Measurements from ENCODE around the gene MGAT5B. TPM values are rescaled to one million over a fixed set of nuclear protein-coding genes. Genes with fewer than 3 reads are reported as not detected.

MGAT5B gene
- total and polyA plus RNA-seq, 2 experiments from 2014 or later = 1.6 to 10.0 TPM

DNA sequence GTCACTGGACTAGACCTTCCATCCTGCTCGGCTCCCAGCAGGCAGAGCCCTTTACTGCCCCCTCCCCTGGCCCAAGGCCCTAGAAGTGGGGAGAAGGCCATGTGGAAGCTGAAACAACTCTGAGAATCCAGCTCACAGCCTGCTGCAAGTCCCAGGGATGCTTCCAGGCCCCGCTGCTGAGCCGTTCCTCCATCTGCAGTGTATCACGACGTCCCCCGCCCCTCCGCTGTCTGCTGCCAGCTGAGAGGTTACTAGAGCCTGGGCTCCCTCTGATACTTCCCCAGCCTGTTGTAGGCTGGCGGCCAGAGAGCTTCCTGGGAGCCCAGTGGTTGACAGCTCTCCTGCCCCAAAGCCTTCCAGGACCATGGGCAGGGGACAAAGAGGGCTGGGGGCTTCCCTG is 118.2 kb downstream of the MGAT5B start:
- TF ChIP-seq, protein P1, sequence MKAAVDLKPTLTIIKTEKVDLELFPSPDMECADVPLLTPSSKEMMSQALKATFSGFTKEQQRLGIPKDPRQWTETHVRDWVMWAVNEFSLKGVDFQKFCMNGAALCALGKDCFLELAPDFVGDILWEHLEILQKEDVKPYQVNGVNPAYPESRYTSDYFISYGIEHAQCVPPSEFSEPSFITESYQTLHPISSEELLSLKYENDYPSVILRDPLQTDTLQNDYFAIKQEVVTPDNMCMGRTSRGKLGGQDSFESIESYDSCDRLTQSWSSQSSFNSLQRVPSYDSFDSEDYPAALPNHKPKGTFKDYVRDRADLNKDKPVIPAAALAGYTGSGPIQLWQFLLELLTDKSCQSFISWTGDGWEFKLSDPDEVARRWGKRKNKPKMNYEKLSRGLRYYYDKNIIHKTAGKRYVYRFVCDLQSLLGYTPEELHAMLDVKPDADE (IDR thresholded peaks at IDR 0.05) = no peak
- DNase-seq (ENCODE audit: low spot score) = no peak
- no peak overlapping the region for H3K4me3 Mint-ChIP-seq
- H3K36me3 ChIP-seq (ENCODE audit: insufficient read depth) = no peaks in the 10 kb centered on the region
- H3K4me2 ChIP-seq = no peak overlapping the region
- no peaks in the 10 kb centered on the region for H3F3A ChIP-seq (replicated peaks; ENCODE audit: low read depth)
- no peak overlapping the region for H3K4me3 ChIP-seq
- no peak overlapping the region; the same call in 1 of the 2 replicates for H2AFZ ChIP-seq
- H3K27ac Mint-ChIP-seq = no peak overlapping the region
- no peak overlapping the region for H3K27ac ChIP-seq (ENCODE audit: low read depth)
- ATAC-seq = no peak; the same call in 2 of the 3 replicates
- no peaks in the 10 kb centered on the region for H3K9me2 ChIP-seq (ENCODE audit: insufficient read depth)
- H3K4me1 ChIP-seq (ENCODE audit: insufficient read depth) = peaks cover 16% of the 10 kb centered on the region; the same call in 1 of the 2 replicates
- peaks cover 5% of the 10 kb centered on the region for H3K27me3 Mint-ChIP-seq (ENCODE audit: insufficient read depth, low read depth, poor library complexity)
- H3K79me2 ChIP-seq (replicated peaks; ENCODE audit: insufficient read depth) = no peaks in the 10 kb centered on the region
- no peaks in the 10 kb centered on the region for H3K36me3 Mint-ChIP-seq (ENCODE audit: low read depth)
- peaks cover 21% of the 10 kb centered on the region for H3K4me1 Mint-ChIP-seq
- no peaks in the 10 kb centered on the region for H3K27me3 ChIP-seq (ENCODE audit: insufficient read depth)
- H4K20me1 ChIP-seq (replicated peaks; ENCODE audit: insufficient read depth) = no peaks in the 10 kb centered on the region
- H3K9me3 Mint-ChIP-seq = no peaks in the 10 kb centered on the region

DNA sequence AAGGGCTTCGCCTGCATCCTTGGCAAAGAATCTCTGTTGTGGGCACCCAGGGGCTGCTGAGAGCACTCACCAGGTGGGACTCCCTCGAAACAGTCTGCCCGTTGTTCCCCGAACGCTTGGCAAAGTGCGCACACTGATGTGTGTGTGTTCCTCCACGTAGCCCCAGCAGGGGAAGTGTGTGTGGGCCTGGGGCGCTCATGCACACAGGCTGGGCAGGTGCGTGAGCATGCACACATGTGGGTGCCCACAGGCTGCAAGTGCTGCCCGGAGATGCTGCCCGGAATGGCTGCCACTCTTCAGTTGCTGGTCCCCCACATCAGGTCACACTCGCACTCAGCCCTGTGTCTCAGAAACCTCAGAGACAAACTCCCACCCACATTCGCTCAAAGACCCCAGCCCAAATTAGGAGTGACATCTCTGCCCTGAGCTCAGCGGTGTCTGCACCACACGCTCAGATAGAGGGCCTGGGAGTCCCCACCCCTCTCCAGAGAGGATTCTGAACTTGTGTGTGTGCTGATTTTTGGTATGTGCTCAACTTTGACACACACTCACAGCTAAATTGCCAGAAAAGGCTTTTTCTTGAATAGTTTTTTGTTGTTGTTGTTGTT is 119.4 kb downstream of the MGAT5B start:
- Histone ChIP-seq H4K20me1 (replicated peaks; ENCODE audit: insufficient read depth) (no peaks in the 10 kb centered on the region), H3K4me2 (no peak overlapping the region), H3K36me3 (ENCODE audit: insufficient read depth) (no peaks in the 10 kb centered on the region), H3K9me2 (ENCODE audit: insufficient read depth) (no peaks in the 10 kb centered on the region), H3K27me3 (ENCODE audit: insufficient read depth) (no peaks in the 10 kb centered on the region), H2AFZ (no peak overlapping the region), H3K27ac (ENCODE audit: low read depth) (no peak overlapping the region), H3K79me2 (replicated peaks; ENCODE audit: insufficient read depth) (no peaks in the 10 kb centered on the region), H3K4me1 (ENCODE audit: insufficient read depth) (peaks cover 16% of the 10 kb centered on the region; the same call in 1 of the 2 replicates), H3F3A (replicated peaks; ENCODE audit: low read depth) (no peaks in the 10 kb centered on the region), H3K4me3 (no peak overlapping the region)
- Mint-ChIP-seq H3K36me3 (ENCODE audit: low read depth) (no peaks in the 10 kb centered on the region), H3K4me1 (peaks cover 16% of the 10 kb centered on the region), H3K9me3 (no peaks in the 10 kb centered on the region), H3K27ac (no peak overlapping the region), H3K4me3 (no peak overlapping the region), H3K27me3 (ENCODE audit: insufficient read depth, low read depth, poor library complexity) (peaks cover 7% of the 10 kb centered on the region)
- no peak for DNase-seq (ENCODE audit: low spot score)
- no peak for ATAC-seq
- TF ChIP-seq, protein P1 (IDR thresholded peaks at IDR 0.05) = no peak
- TF ChIP-seq, protein P2, sequence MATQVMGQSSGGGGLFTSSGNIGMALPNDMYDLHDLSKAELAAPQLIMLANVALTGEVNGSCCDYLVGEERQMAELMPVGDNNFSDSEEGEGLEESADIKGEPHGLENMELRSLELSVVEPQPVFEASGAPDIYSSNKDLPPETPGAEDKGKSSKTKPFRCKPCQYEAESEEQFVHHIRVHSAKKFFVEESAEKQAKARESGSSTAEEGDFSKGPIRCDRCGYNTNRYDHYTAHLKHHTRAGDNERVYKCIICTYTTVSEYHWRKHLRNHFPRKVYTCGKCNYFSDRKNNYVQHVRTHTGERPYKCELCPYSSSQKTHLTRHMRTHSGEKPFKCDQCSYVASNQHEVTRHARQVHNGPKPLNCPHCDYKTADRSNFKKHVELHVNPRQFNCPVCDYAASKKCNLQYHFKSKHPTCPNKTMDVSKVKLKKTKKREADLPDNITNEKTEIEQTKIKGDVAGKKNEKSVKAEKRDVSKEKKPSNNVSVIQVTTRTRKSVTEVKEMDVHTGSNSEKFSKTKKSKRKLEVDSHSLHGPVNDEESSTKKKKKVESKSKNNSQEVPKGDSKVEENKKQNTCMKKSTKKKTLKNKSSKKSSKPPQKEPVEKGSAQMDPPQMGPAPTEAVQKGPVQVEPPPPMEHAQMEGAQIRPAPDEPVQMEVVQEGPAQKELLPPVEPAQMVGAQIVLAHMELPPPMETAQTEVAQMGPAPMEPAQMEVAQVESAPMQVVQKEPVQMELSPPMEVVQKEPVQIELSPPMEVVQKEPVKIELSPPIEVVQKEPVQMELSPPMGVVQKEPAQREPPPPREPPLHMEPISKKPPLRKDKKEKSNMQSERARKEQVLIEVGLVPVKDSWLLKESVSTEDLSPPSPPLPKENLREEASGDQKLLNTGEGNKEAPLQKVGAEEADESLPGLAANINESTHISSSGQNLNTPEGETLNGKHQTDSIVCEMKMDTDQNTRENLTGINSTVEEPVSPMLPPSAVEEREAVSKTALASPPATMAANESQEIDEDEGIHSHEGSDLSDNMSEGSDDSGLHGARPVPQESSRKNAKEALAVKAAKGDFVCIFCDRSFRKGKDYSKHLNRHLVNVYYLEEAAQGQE (IDR thresholded peaks at IDR 0.05; ENCODE audit: unreplicated experiment) = no peak
- TF ChIP-seq CREB1 (CRISPR knock-in tag; IDR thresholded peaks at IDR 0.05; ENCODE audit: low read depth) (no peak), EZH2 (IDR thresholded peaks at IDR 0.05; ENCODE audit: low read depth, unreplicated experiment) (no peak), STAT1 (IDR thresholded peaks at IDR 0.05; ENCODE audit: unreplicated experiment) (no peak), ZNF114 (CRISPR knock-in tag; IDR thresholded peaks at IDR 0.05) (no peak), POLR2AphosphoS5 (IDR thresholded peaks at IDR 0.05; ENCODE audit: low read depth) (no peak), EZH2phosphoT487 (IDR thresholded peaks at IDR 0.05; ENCODE audit: unreplicated experiment) (no peak)
- TF ChIP-seq, protein P3, sequence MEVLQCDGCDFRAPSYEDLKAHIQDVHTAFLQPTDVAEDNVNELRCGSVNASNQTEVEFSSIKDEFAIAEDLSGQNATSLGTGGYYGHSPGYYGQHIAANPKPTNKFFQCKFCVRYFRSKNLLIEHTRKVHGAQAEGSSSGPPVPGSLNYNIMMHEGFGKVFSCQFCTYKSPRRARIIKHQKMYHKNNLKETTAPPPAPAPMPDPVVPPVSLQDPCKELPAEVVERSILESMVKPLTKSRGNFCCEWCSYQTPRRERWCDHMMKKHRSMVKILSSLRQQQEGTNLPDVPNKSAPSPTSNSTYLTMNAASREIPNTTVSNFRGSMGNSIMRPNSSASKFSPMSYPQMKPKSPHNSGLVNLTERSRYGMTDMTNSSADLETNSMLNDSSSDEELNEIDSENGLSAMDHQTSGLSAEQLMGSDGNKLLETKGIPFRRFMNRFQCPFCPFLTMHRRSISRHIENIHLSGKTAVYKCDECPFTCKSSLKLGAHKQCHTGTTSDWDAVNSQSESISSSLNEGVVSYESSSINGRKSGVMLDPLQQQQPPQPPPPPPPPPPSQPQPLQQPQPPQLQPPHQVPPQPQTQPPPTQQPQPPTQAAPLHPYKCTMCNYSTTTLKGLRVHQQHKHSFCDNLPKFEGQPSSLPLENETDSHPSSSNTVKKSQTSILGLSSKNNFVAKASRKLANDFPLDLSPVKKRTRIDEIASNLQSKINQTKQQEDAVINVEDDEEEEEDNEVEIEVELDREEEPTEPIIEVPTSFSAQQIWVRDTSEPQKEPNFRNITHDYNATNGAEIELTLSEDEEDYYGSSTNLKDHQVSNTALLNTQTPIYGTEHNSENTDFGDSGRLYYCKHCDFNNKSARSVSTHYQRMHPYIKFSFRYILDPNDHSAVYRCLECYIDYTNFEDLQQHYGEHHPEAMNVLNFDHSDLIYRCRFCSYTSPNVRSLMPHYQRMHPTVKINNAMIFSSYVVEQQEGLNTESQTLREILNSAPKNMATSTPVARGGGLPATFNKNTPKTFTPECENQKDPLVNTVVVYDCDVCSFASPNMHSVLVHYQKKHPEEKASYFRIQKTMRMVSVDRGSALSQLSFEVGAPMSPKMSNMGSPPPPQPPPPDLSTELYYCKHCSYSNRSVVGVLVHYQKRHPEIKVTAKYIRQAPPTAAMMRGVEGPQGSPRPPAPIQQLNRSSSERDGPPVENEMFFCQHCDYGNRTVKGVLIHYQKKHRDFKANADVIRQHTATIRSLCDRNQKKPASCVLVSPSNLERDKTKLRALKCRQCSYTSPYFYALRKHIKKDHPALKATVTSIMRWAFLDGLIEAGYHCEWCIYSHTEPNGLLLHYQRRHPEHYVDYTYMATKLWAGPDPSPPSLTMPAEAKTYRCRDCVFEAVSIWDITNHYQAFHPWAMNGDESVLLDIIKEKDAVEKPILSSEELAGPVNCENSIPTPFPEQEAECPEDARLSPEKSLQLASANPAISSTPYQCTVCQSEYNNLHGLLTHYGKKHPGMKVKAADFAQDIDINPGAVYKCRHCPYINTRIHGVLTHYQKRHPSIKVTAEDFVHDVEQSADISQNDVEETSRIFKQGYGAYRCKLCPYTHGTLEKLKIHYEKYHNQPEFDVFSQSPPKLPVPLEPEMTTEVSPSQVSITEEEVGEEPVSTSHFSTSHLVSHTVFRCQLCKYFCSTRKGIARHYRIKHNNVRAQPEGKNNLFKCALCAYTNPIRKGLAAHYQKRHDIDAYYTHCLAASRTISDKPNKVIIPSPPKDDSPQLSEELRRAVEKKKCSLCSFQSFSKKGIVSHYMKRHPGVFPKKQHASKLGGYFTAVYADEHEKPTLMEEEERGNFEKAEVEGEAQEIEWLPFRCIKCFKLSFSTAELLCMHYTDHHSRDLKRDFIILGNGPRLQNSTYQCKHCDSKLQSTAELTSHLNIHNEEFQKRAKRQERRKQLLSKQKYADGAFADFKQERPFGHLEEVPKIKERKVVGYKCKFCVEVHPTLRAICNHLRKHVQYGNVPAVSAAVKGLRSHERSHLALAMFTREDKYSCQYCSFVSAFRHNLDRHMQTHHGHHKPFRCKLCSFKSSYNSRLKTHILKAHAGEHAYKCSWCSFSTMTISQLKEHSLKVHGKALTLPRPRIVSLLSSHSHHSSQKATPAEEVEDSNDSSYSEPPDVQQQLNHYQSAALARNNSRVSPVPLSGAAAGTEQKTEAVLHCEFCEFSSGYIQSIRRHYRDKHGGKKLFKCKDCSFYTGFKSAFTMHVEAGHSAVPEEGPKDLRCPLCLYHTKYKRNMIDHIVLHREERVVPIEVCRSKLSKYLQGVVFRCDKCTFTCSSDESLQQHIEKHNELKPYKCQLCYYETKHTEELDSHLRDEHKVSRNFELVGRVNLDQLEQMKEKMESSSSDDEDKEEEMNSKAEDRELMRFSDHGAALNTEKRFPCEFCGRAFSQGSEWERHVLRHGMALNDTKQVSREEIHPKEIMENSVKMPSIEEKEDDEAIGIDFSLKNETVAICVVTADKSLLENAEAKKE (CRISPR knock-in tag; IDR thresholded peaks at IDR 0.05) = no peak
